ENCODE data around the gene SPATA31A6.
"Not testable (repeated sequence)": the region's sequence is repeated elsewhere in the genome, so short reads cannot be mapped to it uniquely, and the experiment has no call there.

Gene SPATA31A6

DNA sequence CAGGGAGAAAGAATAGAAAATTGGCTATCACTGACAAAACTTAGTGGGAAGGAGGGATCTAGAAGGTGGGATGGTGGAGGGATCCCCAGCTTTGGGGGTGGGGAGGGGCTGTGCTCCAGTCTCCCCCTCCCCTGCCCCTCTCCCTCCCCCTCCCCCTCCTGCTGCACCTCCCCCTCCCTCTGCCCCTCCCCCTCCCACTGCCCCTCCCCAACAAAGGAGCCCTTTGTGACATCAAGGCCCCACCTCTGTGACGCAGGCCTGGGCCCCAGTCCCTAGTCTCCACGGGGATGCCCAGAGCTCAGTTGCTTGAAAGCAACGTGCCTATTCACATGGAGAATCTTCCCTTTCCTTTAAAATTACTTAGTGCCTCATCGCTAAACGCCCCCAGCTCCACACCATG lies at the start of gene SPATA31A6:
TSS of gene SPATA31A6 (plus strand) at position 301 of the 400 bp plus-strand sequence. CDS start at position 330, 29 bp downstream.
- DNase-seq: not testable (repeated sequence)

DNA sequence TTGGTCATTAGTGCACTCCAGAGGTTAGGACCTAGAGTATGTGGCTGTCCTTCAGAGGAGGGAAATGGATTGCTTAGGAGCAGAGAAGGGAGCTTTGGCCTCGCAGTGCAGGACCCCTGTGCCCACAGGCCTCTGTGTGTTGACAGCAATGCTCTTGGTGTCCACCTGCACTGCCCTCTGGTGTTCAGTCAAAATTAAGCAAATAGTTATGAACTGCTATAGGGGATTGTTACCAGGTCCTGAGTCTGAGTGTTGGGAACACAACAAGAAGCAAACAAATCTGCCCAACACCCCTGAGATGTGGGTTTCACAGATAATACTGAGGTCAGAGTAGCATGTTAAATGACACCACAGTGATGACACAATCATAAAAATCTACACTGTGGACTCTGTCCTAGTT lies 23.2 kb upstream of the SPATA31A6 start:
- DNase-seq: not testable (repeated sequence)

DNA sequence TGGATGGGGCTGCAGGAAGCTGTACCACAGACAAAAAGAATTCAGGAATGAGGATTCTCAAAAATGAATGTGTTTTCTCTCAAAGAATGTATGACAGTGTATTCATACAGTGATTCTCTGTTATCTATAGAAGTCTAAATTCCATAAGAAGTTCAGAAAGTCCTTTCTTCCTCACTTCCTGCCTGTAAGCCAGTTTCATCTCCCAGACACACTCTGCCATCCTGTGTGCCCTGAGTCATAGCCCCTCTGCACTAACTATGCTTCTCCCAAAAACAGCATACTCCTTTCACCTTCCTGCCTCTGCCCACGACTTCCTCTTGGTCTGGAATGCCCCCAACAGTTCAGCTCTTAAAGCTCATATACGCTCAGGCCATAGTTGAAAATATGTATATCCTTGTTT lies 36.4 kb downstream of the SPATA31A6 start:
- not testable (repeated sequence) for DNase-seq

DNA sequence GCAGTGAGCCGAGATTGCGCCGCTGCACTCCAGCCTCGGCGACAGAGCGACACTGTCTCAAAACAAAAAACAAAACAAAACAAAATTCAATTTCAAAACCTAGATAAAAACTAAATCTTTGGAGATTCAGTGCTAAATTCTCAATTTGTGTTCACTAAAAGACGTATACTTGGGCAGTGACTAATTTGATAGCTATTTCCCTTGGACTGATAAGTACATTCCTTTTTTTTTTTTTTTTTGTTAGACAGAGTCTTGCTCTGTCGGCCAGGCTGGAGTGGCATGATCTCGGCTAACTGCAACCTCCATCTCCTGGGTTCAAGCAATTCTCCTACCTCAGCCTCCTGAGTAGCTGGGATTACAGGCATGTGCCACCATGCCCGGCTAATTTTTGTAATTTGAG lies 39.8 kb downstream of the SPATA31A6 start:
- not testable (repeated sequence) for DNase-seq

DNA sequence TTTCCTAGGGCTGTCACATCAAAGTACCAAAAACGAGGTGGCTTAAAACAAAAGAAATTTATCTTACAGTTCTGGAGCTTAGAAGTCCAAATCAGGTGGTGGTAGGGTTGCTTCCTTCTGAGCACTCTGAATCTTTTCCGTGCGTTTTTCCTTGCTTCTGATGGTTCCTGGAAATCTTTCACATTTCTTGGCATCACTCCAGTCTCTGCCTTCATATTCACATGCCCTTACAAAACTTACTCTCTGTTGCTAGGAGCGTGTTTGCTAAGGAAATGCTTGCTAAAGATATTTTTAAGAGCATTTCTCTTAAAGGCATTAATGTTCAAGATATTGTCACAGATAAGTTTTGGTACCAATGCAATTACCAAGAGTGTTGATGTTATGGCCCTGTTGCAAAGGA lies 49.6 kb downstream of the SPATA31A6 start:
- not testable (repeated sequence) for DNase-seq

DNA sequence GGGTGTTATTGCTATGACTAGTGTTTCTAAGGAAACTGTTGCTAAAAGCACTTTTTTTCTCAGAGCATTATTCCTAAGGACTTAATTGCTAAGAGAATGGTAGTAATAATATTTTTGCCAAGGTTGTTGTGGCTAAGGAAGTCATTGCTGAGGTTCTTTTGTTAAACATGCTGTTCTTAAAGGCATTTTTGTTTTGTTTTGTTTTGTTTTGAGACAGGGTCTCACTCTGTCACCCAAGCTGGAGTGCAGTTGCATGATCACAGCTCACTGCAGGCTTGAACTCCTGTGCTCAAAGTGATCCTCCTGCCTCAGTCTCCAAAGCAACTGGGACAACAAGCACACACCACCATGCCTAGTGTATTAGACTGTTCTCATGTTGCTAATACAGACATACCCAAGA lies 51.2 kb downstream of the SPATA31A6 start:
- DNase-seq: not testable (repeated sequence)

DNA sequence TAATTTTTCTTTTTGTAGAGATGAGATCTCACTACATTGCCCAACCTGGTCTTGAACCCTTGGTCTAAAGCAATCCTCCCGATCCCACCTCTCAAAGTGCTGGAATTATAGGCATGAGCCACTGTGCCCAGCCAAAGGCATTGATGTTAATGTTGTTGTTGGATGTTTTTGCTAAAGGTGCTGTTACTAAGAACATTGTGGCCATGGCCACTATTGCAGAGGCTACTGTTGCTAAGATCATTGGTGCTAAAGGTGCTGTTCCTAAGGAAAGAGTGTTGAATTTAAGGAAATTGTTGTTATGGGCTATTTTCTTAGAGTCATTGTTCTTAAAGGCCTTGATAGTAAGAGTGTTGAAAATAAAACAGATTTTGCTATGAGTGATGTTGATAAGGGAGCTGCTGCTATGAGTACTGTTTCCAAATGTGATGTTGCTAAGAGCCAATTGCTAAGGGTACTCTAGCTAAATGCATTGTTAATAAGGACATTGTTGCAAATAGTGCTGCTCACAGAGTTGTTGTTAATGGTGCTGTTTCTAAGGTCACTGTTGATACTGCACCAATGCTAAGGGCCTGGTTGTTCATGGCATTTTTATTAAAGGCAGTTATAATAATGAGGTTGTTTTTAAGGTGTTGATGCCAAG lies 52.0 kb downstream of the SPATA31A6 start:
- DNase-seq: not testable (repeated sequence)

DNA sequence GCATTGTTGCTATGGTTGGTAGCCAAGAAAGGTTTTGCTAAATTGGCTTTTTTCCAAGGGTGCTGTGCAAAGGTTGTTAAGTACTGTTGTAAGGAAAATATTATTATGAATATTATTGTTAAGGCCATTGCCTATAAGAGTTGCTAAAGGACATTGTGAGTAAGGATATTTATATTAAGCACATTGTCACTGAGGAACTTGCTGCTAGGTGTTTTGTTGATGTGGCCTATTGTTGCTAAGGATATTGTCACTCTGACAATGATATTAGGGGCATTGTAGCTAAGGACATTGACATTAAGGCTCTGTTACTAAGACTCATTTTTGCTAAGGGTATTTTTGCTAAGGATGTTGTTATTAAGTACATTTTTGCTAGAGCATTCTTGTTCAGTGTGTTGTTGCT lies 52.6 kb downstream of the SPATA31A6 start:
- not testable (repeated sequence) for DNase-seq

DNA sequence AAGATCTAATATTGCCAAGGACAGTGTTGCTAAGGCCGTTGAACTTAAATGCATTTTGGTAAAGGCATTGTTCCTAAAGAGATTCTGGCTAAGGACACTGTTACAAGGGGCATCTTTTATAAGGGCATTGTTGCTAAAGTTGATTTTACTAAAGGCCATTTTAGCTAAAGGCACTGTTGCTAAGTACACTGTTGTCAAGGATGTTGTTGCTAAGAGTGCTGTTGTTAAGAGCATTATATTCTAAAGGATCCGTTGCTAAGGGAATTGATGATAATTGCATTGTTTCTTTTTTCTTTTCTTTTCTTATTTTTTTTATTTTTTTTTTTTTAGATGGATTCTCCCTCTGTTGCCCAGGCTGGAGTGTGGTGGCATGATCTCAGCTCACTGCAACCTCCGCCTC lies 53.9 kb downstream of the SPATA31A6 start:
- not testable (repeated sequence) for DNase-seq

DNA sequence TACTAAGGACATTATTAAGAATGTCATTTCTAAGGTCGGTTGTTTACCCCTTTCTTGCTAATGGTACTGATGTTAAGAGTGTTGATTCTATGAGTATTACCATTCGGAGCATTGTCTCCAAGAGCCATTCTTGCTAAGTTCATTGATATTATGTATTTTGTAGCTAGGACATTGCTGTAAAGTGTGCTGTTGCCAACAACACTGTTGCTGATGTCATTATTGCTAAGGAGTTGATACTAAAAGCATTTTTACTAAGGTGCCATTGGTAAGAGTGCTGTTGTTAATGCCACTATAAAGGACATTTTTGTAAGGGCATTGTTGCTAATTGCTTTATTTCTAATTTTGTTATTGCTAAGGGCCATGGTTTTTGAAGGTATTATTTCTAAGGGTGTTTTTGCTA lies 55.4 kb downstream of the SPATA31A6 start:
- not testable (repeated sequence) for DNase-seq

All from GDM1 (cell line).